HG02884 (cell line): ENCODE data around the gene AHCY.
"Not testable (repeated sequence)": the region's sequence is repeated elsewhere in the genome, so short reads cannot be mapped to it uniquely, and the experiment has no call there.

Experiments used
- ATAC-seq: cut with Tn5 transposase; IDR thresholded peaks from one replicate; pipeline ENCODE4 v1.9.1; 2021; ENCODE audit warnings: mild to moderate bottlenecking, moderate library complexity; ENCODE audit not compliant: unreplicated experiment

Gene AHCY

GRCh38 chr20:34302723-34303533 lies at the start of gene AHCY:
AHCY (minus strand) TSS chr20:34303355; CDS start chr20:34303270, 85 bp downstream.
- peak; percentile 88 for ATAC-seq

GRCh38 chr20:34350095-34350494 lies 46.9 kb upstream of the AHCY start:
- ATAC-seq = no peak

- ATAC-seq = no peak
These were observed 44.4 kb upstream of the AHCY start for GRCh38 chr20:34347571-34347970.

- not testable (repeated sequence) for ATAC-seq
These were observed 43.3 kb upstream of the AHCY start for GRCh38 chr20:34346533-34346865.

- ATAC-seq = not testable (repeated sequence)
These were observed 42.8 kb upstream of the AHCY start for GRCh38 chr20:34345839-34346532.

- no peak for ATAC-seq
These were observed 42.2 kb upstream of the AHCY start for GRCh38 chr20:34345402-34345736.

GRCh38 chr20:34344238-34344637 lies 41.1 kb upstream of the AHCY start:
- no peak for ATAC-seq

GRCh38 chr20:34343458-34344211 lies 40.5 kb upstream of the AHCY start:
- no peak for ATAC-seq

GRCh38 chr20:34341199-34341598 lies 38.0 kb upstream of the AHCY start:
- not testable (repeated sequence) for ATAC-seq

- ATAC-seq = not testable (repeated sequence)
These were observed 37.6 kb upstream of the AHCY start for GRCh38 chr20:34340726-34341125.

- ATAC-seq = no peak
These were observed 35.0 kb upstream of the AHCY start for GRCh38 chr20:34337982-34338726.

GRCh38 chr20:34337544-34337943 lies 34.4 kb upstream of the AHCY start:
- no peak for ATAC-seq

GRCh38 chr20:34334654-34335407 lies 31.7 kb upstream of the AHCY start:
- ATAC-seq = no peak

GRCh38 chr20:34333786-34334185 lies 30.6 kb upstream of the AHCY start:
- ATAC-seq = no peak

- ATAC-seq = no peak
These were observed 29.2 kb upstream of the AHCY start for GRCh38 chr20:34332262-34332920.

GRCh38 chr20:34331838-34332237 lies 28.7 kb upstream of the AHCY start:
- no peak for ATAC-seq

- ATAC-seq = not testable (repeated sequence)
These were observed 27.8 kb upstream of the AHCY start for GRCh38 chr20:34330861-34331544.

GRCh38 chr20:34328928-34329677 lies 25.9 kb upstream of the AHCY start:
- ATAC-seq = no peak
